ENCODE measurements around the gene DNAJB13.

DNA sequence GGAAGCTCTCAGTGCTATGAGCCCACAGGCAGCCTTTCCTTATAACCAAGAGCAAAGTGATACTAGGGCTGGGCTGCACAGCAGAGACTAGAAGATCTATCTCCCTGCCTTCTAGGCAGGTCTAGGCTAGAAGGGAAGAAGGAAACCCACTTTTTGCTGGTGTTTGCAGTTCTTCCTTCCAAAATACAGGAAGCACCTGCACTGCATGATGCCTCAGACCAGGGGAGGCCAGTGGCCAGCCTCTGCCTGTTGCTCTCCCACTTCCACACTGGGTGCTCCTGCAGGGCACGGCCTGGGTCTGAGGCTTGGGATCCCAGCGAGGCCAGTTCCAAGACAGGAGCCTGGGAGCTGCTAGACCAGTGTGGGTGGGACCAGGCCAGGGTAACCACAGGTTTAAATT, 64.1 kb downstream of the DNAJB13 start:
- no peak for TF ChIP-seq EZH2 (IDR thresholded peaks at IDR 0.05)
- TF ChIP-seq POLR2AphosphoS5 (IDR thresholded peaks at IDR 0.05; ENCODE audit: borderline replicate concordance, low read depth, low read length), result no peak
- TF ChIP-seq FOXP2 (optimal IDR thresholded peaks at IDR 0.05; ENCODE audit: control extremely low read depth, extremely low read length, insufficient read depth), result no peak

Data from SK-N-MC (cell line).